DMS79 treated with DMSO at 0.1 percent for 48 hours (cell line): ENCODE measurements around the gene ZSCAN5B.
"Not testable (repeated sequence)": the region's sequence is repeated elsewhere in the genome, so short reads cannot be mapped to it uniquely, and the experiment has no call there.

ENCODE experiments used
- DNase-seq: peaks from one replicate; lab custom pipeline; 2025; lab: John Stamatoyannopoulos, UW

The ZSCAN5B gene

DNA sequence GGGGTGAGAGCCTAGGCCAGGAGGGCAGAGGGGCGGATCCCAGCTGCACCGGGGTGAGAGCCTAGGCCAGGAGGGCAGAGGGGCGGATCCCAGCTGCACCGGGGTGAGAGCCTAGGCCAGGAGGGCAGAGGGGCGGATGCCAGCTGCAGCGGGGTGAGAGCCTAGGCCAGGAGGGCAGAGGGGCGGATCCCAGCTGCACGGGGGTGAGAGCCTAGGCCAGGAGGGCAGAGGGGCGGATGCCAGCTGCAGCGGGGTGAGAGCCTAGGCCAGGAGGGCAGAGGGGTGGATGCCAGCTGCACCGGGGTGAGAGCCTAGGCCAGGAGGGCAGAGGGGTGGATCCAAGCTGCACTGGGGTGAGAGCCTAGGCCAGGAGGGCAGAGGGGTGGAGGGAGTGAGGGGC is 21.3 kb downstream of the ZSCAN5B start:
- DNase-seq, result not testable (repeated sequence)

DNA sequence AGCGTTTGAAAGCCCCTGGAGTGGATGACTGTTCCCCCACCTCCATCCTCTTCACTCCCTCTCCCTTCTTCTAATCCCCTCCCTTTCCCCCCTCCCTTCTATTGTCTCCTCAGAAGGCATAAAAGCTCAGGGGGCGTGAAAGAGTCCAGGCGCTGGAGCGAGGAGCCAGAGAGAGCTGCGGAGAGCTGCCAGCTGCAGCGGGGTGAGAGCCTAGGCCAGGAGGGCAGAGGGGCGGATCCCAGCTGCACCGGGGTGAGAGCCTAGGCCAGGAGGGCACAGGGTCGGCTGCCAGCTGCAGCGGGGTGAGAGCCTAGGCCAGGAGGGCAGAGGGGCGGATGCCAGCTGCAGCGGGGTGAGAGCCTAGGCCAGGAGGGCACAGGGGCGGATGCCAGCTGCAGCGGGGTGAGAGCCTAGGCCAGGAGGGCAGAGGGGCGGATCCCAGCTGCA is 21.7 kb downstream of the ZSCAN5B start, which contains the start of gene GALP:
Gene GALP (plus strand): TSS at position 148 of the 447 bp plus-strand sequence. CDS start 1,101 bp downstream, outside the sequence.
- peak; percentile 58 for DNase-seq

DNA sequence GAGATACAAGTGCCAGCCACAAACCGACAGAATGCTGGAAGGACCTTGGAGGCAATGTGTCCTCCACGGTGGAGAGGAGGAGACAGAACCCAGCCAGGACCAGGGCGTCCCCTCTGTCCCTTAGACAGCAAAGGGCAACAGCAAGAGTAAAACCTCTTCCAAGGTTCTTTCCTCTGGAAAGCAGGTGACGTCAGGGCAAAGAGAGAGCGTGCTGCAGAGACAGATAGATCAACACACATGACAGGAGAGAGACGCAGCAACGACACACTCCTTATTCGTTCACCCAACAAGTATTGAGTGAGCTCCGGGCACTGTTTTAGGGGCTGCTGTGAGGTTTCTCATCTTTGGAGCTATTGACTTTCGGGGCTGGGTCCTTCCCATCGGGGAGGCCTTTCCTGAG is 23.0 kb downstream of the ZSCAN5B start:
- DNase-seq, result no peak

DNA sequence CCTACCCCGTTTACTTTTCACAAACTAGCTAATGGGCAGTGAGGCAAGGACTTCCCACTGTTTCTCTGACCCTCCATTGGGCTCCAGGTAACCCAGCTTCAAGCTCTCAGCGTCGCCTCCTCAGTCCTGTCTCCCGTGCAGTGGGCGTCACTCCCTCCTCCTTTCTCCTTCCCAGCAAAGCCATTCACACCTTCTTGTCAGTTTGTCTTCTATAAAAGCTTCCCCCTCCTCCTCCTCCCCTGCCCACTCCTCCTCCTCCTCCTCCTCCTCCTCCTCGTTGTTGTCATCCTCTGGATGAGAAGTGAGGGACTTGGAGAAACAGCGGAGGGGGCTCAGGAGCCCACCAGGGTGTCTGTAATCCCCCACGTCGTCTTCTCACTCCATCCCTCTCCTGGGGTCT is 23.5 kb downstream of the ZSCAN5B start:
- DNase-seq, result no peak

DNA sequence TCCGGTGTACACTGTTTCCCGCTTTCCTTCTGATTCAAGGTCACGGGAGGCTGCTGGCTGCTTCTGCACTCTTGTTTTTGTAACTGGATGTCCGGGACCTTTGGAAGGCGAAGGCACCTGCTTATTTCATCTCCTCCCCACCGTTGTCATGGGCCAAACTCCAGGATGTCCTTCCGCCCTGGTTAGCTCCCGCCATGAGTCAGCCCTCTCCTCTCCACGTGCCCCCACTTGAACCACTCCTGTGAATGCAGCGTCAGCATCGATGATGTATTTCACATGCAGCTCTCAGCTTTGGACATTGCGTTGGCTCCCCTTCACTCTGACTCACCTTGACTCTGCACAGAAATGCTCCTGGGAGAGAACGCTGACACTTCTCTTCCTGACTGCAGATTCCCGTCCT is 27.3 kb downstream of the ZSCAN5B start:
- DNase-seq, result peak; percentile 88

DNA sequence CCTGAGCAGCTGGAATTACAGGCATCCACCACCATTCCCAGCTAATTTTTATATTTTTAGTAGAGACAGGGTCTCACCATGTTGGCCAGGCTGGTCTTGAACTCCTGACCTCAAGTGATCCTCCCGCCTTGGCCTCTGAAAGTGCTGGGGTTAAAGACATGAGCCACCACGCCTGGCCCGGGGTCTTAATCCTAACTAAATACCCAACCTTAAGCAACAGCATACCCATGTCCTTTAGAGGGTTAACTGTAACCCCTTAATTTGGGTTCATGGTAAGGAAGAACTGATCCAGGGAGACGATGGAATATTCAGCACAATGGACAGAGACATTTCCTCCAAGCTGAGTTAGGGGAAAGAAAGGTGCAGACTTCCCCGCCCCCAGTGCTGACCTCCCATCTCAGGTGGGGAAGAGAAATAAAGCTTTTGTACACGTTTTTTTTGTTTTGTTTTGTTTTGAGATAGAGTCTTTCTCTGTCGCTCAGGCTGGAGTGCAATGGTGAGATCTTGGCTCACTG is 30.5 kb downstream of the ZSCAN5B start:
- DNase-seq, result no peak

DNA sequence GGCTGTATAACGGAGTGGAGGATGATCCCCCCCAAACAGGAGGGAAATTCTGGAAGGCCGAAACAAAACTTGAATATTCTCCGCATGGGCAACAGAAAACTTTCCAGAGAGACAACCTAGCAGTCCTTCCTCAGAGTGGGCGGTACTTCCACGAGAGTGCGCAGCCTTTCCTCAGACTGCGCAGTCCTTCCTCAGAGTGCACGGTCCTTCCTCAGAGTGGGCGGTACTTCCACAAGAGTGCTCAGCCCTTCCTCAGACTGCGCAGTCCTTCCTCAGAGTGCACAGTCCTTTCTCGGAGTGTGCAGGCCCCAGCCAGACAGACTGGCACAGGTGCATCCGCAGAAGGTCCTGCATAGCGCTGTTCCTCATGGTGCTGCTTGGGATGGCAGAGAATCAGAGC is 34.5 kb downstream of the ZSCAN5B start:
- DNase-seq, result no peak

DNA sequence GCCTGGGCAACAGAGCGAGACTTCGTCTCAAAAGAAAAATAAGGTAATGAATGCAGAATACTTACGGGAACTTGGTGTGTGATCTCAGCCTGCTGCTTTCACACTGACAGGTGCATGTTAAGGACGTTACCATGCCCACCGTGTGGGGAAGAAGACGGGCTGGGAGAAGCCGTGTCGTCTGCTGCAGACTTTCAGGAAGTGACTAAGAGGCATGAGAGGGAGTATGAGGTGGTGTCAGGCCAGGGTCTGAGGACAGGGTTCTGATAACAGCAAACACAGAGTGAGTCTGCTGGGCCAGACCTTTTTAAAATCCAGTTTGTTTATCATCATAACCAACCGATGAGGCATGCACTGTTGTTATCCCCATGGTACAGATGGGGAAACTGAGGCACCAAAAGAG is 35.3 kb downstream of the ZSCAN5B start:
- no peak for DNase-seq

DNA sequence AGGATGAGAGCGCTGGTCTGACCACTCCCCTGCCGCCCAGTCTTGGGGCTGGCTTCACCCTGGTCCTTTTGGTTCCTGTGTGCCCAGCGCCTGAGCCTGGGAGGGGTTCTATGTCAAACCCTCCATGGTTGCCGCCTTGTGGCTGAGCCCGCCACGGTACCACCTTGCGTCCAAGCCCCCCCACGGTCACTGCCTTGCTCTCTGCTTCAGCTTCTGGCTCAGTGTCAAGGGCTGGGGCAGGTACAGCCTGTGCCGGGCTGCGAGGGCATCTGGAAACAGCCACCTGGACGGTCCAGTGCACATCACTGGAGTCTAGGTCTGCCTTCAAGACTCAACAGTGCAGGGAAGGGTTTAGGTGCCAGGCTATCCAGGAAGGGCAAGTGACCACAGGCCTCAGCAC is 36.0 kb downstream of the ZSCAN5B start:
- no peak for DNase-seq

DNA sequence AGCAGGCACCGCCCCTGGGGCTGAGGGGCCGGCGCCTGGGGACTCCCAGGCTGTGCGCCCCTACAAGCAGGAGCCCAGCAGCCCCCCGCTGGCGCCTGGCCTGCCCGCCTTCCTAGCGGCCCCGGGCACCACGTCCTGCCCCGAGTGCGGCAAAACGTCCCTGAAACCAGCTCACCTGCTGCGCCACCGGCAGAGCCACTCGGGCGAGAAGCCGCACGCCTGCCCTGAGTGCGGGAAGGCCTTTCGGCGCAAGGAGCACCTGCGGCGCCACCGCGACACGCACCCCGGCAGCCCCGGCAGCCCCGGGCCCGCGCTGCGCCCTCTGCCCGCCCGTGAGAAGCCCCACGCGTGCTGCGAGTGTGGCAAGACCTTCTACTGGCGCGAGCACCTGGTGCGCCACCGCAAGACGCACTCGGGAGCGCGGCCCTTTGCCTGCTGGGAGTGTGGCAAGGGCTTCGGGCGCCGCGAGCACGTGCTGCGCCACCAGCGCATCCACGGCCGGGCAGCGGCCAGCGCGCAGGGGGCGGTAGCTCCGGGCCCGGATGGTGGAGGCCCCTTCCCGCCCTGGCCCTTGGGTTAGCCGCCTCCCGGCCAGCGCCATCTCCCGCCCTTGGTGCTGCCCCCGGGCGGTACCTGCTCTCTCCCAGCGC is 37.8 kb downstream of the ZSCAN5B start:
- DNase-seq, result no peak

DNA sequence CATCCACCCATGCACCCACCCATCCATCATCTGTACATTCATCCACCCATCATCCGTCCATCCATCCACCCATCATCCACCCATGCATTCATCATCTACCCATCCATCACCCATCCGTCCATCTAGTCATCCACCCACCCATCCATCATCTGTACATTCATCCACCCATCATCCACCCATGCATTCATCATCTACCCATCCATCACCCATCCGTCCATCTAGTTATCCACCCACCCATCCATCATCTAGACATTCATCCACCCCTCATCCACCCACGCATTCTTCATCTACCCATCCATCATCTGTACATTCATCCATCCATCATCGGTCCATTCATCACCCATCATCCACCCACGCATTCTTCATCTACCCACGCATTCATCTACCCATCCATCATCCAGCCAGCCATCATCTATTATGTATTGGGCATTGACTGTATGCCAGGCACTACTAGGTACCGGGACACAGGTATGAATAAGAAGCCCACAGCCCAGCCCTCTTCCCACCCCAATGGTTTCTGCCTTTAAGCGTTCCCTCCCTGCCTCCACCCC is 38.5 kb downstream of the ZSCAN5B start:
- DNase-seq, result no peak

DNA sequence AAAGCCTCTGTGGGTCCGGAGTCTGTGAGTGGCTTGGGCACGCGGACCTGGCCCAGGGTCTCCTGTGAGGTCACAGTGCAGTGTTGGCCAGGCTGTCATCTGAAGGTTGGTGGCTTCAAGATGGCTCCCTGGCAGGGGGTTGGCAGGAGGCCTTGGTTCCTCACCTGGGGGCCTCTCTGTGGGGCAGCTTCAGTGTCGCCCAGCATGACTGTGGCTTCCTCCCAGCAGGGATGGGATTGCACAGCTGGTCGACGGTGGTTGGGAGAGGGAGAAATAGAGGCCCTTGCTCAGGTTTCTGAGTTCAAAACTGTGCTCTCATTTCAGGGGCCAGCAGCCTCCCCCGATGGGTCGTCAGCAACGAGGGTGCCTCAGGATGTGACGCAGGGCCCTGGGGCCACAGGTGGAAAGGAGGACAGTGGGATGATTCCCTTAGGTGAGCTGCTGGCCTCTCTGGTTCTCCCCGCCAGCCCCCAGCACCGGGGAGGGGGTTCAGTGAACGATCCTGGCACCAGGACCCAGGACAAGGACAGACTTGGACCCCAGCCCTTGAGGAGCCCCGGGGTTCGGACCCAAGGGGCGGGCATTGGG is 39.3 kb downstream of the ZSCAN5B start:
- DNase-seq, result no peak

DNA sequence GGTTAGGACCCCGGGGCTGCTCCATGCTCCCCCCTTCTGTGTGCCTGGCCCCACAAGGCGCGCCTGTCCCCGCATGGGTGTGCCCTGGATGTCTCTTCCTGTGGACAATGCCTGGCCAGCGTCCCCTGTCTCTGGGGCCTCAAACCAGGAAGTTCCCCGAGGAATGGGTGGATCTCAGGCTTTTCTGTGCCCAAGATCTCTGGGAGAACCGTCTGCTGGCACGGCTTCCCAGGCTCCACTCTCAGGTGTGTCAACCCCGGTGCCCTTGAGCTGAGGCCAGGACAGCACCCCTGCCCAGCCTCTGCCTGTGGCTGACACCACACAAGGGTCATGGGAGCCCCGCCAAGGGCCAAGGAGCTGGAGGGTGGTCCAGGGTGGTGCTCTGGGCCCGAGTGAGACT is 40.8 kb downstream of the ZSCAN5B start:
- no peak for DNase-seq

DNA sequence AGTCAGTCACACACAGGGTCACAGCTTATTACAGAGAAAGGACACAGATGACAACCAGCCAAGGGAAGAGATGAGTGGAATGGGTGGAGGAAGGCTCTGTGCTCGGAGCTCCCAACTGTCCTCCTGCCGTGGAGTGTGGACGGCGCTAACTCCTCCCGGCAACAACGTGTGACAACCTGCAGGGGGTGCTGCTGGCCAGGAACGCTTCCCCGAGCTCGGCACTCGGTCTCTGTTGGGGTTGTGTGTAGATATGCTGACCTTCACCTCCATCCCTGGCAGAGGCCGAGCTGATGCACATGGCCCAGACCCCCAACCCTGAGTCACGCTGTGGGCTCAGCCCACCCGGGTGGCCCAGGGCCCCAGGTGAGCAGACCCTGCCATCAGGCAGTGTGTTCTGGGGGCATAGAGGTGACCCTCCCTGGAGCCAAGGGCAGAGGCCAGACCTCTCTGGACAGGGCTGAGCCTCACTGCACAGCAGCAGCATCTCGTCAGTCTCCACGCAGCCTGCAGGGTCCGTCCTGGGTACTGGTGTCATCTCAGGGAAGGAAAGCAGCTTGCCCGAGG is 42.4 kb downstream of the ZSCAN5B start:
- DNase-seq, result no peak

DNA sequence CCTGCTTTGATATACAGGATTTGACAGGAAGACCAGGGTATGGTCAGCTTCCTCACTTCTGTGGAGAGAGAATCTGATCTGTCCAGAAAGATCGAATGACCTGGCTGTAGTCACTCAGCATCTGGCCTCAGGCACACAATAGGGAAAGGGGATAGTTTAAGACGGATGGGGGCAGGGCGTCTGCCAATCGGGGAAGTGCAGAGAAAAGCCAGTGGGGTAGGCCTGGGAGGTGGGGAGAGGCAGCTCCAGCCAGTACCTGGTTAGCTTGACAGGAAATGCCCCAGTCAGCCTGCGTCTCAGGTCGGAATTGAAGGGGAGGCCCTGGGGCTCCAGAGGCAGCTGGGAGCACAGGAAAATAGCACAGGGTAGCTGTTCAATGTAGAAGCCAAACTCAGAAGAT is 44.1 kb downstream of the ZSCAN5B start:
- DNase-seq, result no peak

DNA sequence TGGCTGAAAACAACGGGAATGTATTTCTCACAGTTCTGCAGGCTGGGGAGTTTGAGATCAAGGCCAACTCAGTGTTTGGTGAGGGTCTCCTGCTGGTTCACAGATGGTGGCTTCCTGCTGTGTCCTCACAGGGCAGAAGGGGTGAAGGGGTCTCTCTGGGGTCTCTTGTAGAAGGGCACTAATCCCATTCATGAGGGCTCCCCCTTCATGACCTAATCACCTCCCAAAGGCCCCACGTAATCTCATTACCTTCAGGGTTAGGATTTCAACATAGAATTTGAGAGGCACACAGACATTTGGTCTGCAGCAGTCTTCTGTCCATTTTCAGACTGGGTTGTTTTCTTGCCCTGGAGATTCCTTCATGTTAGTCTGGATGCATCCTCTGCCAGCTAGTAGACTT is 44.9 kb downstream of the ZSCAN5B start:
- no peak for DNase-seq

DNA sequence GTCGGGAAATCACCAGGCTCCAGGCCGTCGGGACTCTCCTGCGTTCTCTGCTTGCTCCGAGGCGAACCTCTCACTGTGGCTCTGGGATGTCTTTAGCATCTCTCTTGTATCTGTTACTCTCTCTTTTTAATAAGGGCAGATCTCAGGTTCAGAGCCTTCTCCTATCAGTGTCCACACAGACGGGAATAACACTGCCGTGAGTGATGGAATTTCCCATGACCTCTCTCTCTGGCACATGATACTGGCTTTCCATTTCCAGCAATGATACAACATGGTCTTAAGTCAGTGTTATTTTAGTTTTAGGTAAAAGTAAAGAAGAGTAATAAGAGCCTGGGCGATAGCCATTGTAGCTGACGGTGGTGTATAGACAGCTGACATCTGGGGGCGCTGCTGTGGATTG is 47.2 kb downstream of the ZSCAN5B start:
- no peak for DNase-seq

DNA sequence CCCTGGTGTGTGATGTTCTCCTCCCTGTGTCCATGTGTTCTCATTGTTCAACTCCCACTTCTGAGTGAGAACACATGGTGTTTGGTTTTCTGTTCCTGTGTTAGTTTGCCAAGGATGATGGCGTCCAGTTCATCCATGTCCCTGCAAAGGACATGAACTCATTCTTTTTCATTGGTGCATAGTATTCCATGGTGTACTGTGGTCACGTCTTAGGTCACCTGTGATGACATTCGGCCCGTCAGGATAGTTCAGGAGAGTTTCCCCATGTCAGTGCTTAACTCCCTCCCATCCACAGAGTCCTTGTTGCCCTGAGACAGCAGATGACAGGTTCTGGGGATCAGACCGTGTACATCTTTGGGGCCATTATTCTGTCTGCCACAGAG is 47.9 kb downstream of the ZSCAN5B start:
- no peak for DNase-seq

DNA sequence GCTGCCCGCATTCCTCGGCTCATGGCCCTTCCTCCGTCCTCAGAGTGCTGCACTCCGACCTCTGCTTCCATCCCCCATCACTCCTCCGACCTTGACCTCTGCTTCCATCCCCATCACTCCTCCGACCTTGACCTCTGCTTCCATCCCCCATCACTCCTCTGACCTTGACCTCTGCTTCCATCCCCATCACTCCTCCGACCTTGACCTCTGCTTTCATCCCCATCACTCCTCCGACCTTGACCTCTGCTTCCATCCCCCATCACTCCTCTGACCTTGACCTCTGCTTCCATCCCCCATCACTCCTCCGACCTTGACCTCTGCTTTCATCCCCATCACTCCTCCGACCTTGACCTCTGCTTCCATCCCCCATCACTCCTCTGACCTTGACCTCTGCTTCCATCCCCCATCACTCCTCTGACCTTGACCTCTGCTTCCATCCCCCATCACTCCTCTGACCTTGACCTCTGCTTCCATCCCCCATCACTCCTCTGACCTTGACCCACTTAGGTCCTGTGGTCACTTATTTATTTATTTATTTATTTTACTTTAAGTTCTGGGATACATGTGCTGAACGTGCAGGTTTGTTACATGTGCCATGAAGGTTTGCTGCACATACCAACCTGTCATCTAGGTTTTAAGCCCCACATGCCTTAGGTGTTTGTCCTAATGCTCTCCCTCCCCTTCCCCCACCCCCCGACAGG is 48.5 kb downstream of the ZSCAN5B start:
- DNase-seq, result not testable (repeated sequence)

DNA sequence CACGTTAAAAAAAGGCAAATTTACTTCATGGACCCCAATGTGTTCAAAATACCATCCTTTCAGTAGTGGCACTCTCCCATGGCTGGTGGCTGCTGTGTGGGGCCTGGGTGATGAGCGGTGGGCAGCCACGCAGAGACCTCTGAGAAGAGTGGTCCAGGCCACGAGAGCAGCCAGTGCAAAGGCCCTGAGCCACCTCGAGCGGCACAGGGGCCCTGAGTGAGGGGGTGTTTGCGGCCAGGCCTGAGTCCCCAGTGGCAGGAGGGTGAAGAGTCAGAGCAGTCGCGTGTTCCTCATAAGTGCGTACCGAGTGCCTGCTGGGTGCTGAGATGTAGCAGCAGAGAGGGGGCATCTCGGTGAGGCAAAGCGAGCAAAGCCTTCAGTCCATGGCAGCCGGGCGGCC is 49.5 kb downstream of the ZSCAN5B start:
- DNase-seq, result no peak

DNA sequence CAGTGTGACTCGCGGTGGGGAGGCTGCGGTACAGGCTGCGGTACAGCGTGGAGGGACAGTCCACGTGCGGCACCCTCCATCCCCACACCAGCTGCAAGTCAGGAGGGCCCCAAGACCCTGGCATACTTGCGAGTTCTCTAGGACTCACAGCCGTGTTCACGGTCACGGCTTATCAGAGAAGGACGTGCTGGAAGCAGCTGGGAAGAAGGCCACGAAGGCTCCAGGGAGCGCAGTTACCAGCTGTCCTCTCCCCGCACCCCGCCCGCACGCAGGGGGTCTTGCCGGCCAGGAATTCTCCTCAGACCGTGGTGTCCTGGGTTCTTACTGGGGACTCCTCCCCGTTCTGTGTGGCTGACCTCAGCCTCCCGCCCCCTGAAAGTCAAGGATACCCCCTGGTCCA is 50.3 kb downstream of the ZSCAN5B start:
- DNase-seq, result no peak

DNA sequence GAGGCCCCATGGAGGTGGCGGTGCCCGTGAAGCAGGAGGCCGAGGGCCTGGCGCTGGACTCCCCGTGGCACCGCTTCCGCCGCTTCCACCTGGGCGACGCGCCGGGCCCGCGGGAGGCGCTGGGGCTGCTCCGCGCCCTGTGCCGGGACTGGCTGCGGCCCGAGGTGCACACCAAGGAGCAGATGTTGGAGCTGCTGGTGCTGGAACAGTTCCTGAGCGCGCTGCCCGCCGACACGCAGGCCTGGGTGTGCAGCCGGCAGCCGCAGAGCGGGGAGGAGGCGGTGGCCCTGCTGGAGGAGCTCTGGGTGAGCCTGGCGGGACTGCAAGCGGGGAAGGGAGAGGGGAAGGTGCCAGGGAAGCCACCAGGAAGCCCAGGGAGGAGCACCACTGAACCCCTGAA is 50.7 kb downstream of the ZSCAN5B start:
- no peak for DNase-seq

DNA sequence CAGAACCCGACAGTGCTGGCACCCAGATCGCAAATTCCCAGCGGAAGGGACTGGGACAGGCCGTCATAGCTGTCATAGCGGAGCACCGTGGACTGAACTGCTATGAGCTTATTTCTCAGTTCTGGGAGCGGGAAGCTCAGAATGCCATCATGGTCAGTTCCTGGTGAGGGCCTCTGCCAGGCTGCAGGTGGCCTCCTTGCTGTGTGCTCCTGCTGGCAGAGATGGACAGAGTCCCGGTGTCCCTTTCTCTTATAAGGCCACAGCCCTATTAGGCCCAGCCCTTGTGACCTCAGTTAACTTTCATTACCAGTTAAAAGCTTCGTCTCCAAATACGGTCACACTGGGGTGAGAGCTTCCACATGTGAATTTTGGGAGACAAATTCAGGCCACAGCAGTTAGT is 51.9 kb downstream of the ZSCAN5B start:
- no peak for DNase-seq
